Measurements from ENCODE around the gene BAK1. TPM values are rescaled to one million over a fixed set of nuclear protein-coding genes. Genes with fewer than 3 reads are reported as not detected.
"Not testable (repeated sequence)": the region's sequence is repeated elsewhere in the genome, so short reads cannot be mapped to it uniquely, and the experiment has no call there.

Gene BAK1
- total RNA-seq, 1 donor from 2014 or later, result 19.7 TPM

GRCh38 chr6:33547499-33547898 lies 32.6 kb downstream of the BAK1 start:
- no peak overlapping the region for H3K4me3 ChIP-seq
- peaks cover 5% of the 10 kb centered on the region for H3K27me3 ChIP-seq (ENCODE audit: low read depth)
- no peak for DNase-seq
- H3K4me1 ChIP-seq, result no peaks in the 10 kb centered on the region
- no peak for TF ChIP-seq CTCF (IDR thresholded peaks at IDR 0.05; ENCODE audit: borderline replicate concordance)
- H3K9me3 ChIP-seq (replicated peaks), result no peaks in the 10 kb centered on the region
- H3K27ac ChIP-seq (replicated peaks), result no peak overlapping the region
- H3K36me3 ChIP-seq, result no peaks in the 10 kb centered on the region
- intact Hi-C loops (cut with micrococcal nuclease), result no loop called here

- Histone ChIP-seq H3K9me3 (replicated peaks) (no peaks in the 10 kb centered on the region), H3K36me3 (no peaks in the 10 kb centered on the region), H3K27me3 (ENCODE audit: low read depth) (peaks cover 5% of the 10 kb centered on the region), H3K27ac (replicated peaks) (no peak overlapping the region), H3K4me3 (no peak overlapping the region), H3K4me1 (no peaks in the 10 kb centered on the region)
- intact Hi-C loops (cut with micrococcal nuclease), result no loop called here
- no peak for DNase-seq
- no peak for TF ChIP-seq CTCF (IDR thresholded peaks at IDR 0.05; ENCODE audit: borderline replicate concordance)
Measured at GRCh38 chr6:33546766-33547165, 33.3 kb downstream of the BAK1 start.

GRCh38 chr6:33545292-33545691 lies 34.8 kb downstream of the BAK1 start:
- intact Hi-C loops (cut with micrococcal nuclease); H3K4me3 ChIP-seq; DNase-seq; H3K27ac ChIP-seq (replicated peaks); H3K4me1 ChIP-seq; H3K9me3 ChIP-seq (replicated peaks); H3K27me3 ChIP-seq (ENCODE audit: low read depth); H3K36me3 ChIP-seq: not testable (repeated sequence)

- Histone ChIP-seq H3K36me3 (no peaks in the 10 kb centered on the region), H3K27ac (replicated peaks) (no peak overlapping the region), H3K27me3 (ENCODE audit: low read depth) (peaks cover 5% of the 10 kb centered on the region), H3K4me1 (no peaks in the 10 kb centered on the region), H3K4me3 (no peak overlapping the region), H3K9me3 (replicated peaks) (no peaks in the 10 kb centered on the region)
- intact Hi-C loops (cut with micrococcal nuclease), result no loop called here
- no peak for TF ChIP-seq CTCF (IDR thresholded peaks at IDR 0.05; ENCODE audit: borderline replicate concordance)
- no peak for DNase-seq
Measured at GRCh38 chr6:33543116-33543515, 37.0 kb downstream of the BAK1 start.

GRCh38 chr6:33540768-33541167 lies 39.3 kb downstream of the BAK1 start:
- no peak overlapping the region for H3K4me3 ChIP-seq
- intact Hi-C loops (cut with micrococcal nuclease), result no loop called here

GRCh38 chr6:33534702-33535101 lies 45.4 kb downstream of the BAK1 start:
- no peak overlapping the region for H3K4me3 ChIP-seq
- H3K27me3 ChIP-seq (ENCODE audit: low read depth), result no peaks in the 10 kb centered on the region
- no peaks in the 10 kb centered on the region for H3K4me1 ChIP-seq
- H3K36me3 ChIP-seq, result no peaks in the 10 kb centered on the region
- no peak for TF ChIP-seq CTCF (IDR thresholded peaks at IDR 0.05; ENCODE audit: borderline replicate concordance)
- intact Hi-C loops (cut with micrococcal nuclease), result no loop called here
- DNase-seq, result no peak
- no peaks in the 10 kb centered on the region for H3K9me3 ChIP-seq (replicated peaks)
- H3K27ac ChIP-seq (replicated peaks), result no peak overlapping the region

More at GRCh38 chr6:33540768-33541167, 39.3 kb downstream of the BAK1 start:
- TF ChIP-seq CTCF (IDR thresholded peaks at IDR 0.05; ENCODE audit: borderline replicate concordance), result no peak
- no peak overlapping the region for H3K27ac ChIP-seq (replicated peaks)
- no peaks in the 10 kb centered on the region for H3K9me3 ChIP-seq (replicated peaks)
- no peaks in the 10 kb centered on the region for H3K4me1 ChIP-seq
- H3K27me3 ChIP-seq (ENCODE audit: low read depth), result peaks cover 5% of the 10 kb centered on the region
- DNase-seq, result no peak
- H3K36me3 ChIP-seq, result no peaks in the 10 kb centered on the region

GRCh38 chr6:33533163-33533869 lies 46.8 kb downstream of the BAK1 start:
- H3K36me3 ChIP-seq; H3K27ac ChIP-seq (replicated peaks); intact Hi-C loops (cut with micrococcal nuclease); H3K27me3 ChIP-seq (ENCODE audit: low read depth); H3K9me3 ChIP-seq (replicated peaks); H3K4me3 ChIP-seq; DNase-seq; H3K4me1 ChIP-seq: not testable (repeated sequence)

GRCh38 chr6:33532431-33532830 lies 47.6 kb downstream of the BAK1 start:
- DNase-seq; H3K27ac ChIP-seq (replicated peaks); H3K36me3 ChIP-seq; H3K27me3 ChIP-seq (ENCODE audit: low read depth); H3K9me3 ChIP-seq (replicated peaks); H3K4me3 ChIP-seq; intact Hi-C loops (cut with micrococcal nuclease); H3K4me1 ChIP-seq: not testable (repeated sequence)

- DNase-seq; H3K9me3 ChIP-seq (replicated peaks); H3K27ac ChIP-seq (replicated peaks); intact Hi-C loops (cut with micrococcal nuclease); H3K27me3 ChIP-seq (ENCODE audit: low read depth); H3K4me1 ChIP-seq; H3K36me3 ChIP-seq; H3K4me3 ChIP-seq: not testable (repeated sequence)
Measured at GRCh38 chr6:33530617-33531016, 49.5 kb downstream of the BAK1 start.

All from left ventricle myocardium inferior (tissue), 1 donor.